Calu3 (cell line): ENCODE measurements around the gene CELSR1. TPM values are rescaled to one million over a fixed set of nuclear protein-coding genes. Genes with fewer than 3 reads are reported as not detected.

Source experiments
- BruUV-seq: library from RNA; stranded (reverse); fragments of 400-500 nt; replicated peaks from 2 replicates; lab custom pipeline; 2021; lab: Mats Ljungman, UMichigan
- CTCF ChIA-PET: fragments of 300-600 bp; sonication (Branson Sonifier 250); formaldehyde crosslinking; loops from one replicate; lab custom pipeline; 2022; ENCODE audit warnings: antibody characterized with exemption; lab: Charles Lee
- DNase-seq: peaks from one replicate; pipeline ENCODE4 v3.0.0; 2022
- H3K27ac Mint-ChIP-seq: one replicate; pipeline ENCODE4 v1.8.0; 2022; ENCODE audit warnings: mixed read lengths; ENCODE audit not compliant: unreplicated experiment
- H3K27me3 Mint-ChIP-seq: one replicate; pipeline ENCODE4 v1.8.0; 2022; ENCODE audit warnings: mixed read lengths; ENCODE audit not compliant: unreplicated experiment
- H3K36me3 Mint-ChIP-seq: one replicate; pipeline ENCODE4 v1.8.0; 2022; ENCODE audit warnings: mild to moderate bottlenecking, moderate library complexity, mixed read lengths; ENCODE audit not compliant: insufficient read depth, unreplicated experiment
- H3K4me1 Mint-ChIP-seq: one replicate; pipeline ENCODE4 v1.8.0; 2022; ENCODE audit warnings: mild to moderate bottlenecking, low read depth, mixed read lengths; ENCODE audit not compliant: unreplicated experiment
- H3K4me3 Mint-ChIP-seq: one replicate; pipeline ENCODE4 v1.8.0; 2022; ENCODE audit warnings: mild to moderate bottlenecking, low read depth, moderate library complexity, mixed read lengths; ENCODE audit not compliant: unreplicated experiment
- H3K9me3 Mint-ChIP-seq: one replicate; pipeline ENCODE4 v1.8.0; 2022; ENCODE audit warnings: low read depth, mixed read lengths; ENCODE audit not compliant: unreplicated experiment
- intact Hi-C: fragments of 100-400 bp; cut with micrococcal nuclease; formaldehyde crosslinking; loops from one replicate; pipeline ENCODE4 v1.10.0; 2022; ENCODE audit not compliant: unreplicated experiment
- total RNA-seq: library from RNA; stranded (reverse); gene quantifications from 2 replicates; pipeline ENCODE4 v1.2.3, GENCODE V29; 2022
- TF ChIP-seq, protein P1 (sequence below): fragments of 200-600 bp; IDR thresholded peaks from one replicate; pipeline ENCODE4 v1.8.0; 2022; ENCODE audit warnings: antibody characterized with exemption; ENCODE audit not compliant: unreplicated experiment

The CELSR1 gene
- total RNA-seq, 1 experiment from 2014 or later: 45.5 TPM

DNA sequence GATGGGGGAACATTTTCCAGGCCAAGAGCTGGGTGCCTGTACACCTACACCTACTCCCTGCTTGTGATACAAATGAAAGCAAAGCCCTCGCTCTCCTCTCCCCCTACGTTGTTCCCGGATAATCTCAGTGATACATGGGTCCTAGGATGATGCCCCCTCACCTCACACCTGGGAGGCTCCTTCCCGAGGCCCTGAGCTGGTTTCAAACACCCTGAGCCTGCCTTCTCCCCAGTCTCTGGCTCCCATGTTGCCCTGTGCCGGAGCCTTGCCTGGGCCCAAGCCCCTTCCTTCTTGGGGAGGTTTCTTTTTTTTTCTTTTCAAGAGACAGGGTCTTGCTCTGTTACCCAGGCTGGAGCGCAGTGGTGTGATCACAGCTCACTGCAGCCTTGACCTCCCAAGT lies 178.7 kb downstream of the CELSR1 start:
- TF ChIP-seq, protein P1, sequence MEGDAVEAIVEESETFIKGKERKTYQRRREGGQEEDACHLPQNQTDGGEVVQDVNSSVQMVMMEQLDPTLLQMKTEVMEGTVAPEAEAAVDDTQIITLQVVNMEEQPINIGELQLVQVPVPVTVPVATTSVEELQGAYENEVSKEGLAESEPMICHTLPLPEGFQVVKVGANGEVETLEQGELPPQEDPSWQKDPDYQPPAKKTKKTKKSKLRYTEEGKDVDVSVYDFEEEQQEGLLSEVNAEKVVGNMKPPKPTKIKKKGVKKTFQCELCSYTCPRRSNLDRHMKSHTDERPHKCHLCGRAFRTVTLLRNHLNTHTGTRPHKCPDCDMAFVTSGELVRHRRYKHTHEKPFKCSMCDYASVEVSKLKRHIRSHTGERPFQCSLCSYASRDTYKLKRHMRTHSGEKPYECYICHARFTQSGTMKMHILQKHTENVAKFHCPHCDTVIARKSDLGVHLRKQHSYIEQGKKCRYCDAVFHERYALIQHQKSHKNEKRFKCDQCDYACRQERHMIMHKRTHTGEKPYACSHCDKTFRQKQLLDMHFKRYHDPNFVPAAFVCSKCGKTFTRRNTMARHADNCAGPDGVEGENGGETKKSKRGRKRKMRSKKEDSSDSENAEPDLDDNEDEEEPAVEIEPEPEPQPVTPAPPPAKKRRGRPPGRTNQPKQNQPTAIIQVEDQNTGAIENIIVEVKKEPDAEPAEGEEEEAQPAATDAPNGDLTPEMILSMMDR: no peak
- no peak for DNase-seq
- CTCF ChIA-PET: interaction anchor here (1.4 kb wide), 1 partner anchor 9 kb away, joined by 3 read pairs; no protein-coding TSS in a partner anchor
- BruUV-seq: no TSS peak
- intact Hi-C loops: loop anchor here (5.0 kb wide), 1 partner anchor 34 kb away; no protein-coding TSS in a partner anchor
- no peak overlapping the region for H3K27ac Mint-ChIP-seq
- H3K36me3 Mint-ChIP-seq: peaks cover 69% of the 10 kb centered on the region
- H3K4me1 Mint-ChIP-seq: no peaks in the 10 kb centered on the region
- no peak overlapping the region for H3K4me3 Mint-ChIP-seq
- no peaks in the 10 kb centered on the region for H3K9me3 Mint-ChIP-seq
- H3K27me3 Mint-ChIP-seq: no peaks in the 10 kb centered on the region

DNA sequence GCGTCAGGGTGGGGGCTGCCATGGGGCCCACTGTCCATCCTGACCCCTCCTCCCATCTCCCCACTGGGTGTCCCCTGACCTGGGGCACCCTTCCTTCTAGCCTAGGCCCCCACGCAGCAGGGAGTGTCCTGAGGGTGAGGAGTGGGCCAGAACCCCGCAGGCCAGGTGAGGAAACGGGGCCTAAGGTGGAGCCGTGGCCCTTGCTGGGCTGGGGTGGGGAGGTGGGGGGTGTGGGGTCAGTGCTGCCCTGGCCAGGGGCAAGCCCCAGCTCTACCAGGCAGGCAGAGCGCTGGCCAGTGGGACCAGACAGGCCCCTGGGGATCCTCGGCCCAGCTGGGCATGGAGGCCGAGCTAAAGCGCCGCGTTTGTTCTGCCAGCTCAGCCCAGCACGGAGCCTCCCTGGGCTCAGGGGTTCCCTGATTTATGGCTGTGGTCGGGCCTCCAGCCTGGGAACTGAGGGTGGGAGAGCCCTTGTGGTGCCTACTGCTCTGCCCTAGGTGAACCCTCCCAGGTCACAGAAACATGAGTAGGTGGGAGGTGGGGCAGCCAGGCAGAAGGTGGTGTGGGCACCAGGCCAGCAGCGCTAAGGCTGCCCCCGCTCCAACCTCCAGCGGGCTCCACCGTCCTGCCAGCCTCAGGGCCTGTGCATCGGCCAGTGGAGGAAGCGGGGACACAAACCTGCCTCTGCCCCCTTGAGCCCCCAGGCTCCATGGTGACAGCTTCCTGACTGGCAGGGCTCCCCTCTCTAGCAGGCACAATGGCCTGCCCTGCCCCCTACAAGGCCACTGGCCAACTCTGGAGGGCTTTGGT lies 179.5 kb downstream of the CELSR1 start:
- BruUV-seq: no TSS peak

DNA sequence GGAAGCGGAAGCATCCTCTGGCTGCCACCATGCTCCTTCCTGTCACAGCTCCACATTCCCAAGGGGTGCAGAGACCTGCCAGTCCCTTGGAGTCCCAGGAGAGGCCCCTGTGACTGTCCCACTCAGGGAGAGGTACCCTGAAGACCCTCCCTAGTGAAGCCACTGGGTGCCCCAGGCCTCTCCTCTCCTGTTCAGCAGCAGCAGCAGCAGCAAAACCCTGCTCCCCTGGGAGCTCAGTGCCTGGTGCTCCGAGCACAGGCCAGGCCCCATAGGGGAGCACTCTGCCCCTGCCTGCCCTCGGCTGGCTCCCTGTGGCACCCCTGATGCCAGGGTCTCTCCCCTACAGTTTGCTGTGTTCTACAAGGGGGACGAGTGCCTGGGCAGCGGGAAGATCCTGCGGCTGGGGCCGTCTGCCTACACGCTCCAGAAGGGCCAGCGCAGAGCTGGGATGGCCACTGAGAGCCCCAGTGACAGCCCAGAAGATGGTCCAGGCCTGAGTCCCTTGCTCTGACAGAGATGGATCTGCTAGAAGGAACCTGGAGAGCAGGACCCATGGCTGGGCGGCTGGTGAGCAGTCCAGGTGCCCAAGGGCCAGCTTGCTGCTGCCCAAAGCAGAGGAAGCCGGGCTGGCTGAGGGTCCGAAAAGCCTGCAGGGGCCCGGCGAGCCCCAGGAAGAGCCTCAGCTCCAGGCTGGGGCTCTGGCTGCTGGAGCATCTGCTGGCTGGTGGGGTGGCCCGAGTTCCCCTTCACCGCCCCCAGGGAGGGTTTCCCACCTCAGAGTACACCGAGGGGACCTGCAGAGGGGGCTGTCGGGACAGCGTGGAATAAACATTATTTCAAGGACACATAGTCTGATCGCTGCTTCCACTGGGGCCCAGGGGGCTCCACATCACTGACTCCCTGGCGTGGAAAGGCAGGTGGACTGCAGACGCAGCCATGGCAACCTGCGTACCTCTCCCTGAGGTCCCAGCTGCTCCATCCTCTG lies 180.6 kb downstream of the CELSR1 start:
- Mint-ChIP-seq H3K4me1 (peaks cover 8% of the 10 kb centered on the region), H3K36me3 (peaks cover 72% of the 10 kb centered on the region), H3K4me3 (no peak overlapping the region), H3K9me3 (no peaks in the 10 kb centered on the region), H3K27me3 (no peaks in the 10 kb centered on the region), H3K27ac (peak overlapping the region; percentile 56)
- BruUV-seq: no TSS peak
- TF ChIP-seq, protein P1: no peak
- intact Hi-C loops: loop anchor here (5.0 kb wide), 1 partner anchor 36 kb away; no protein-coding TSS in a partner anchor
- CTCF ChIA-PET: interaction anchor here (1.0 kb wide), 1 partner anchor 11 kb away, joined by 4 read pairs; no protein-coding TSS in a partner anchor
- no peak for DNase-seq

More for the DNA sequence above, 179.5 kb downstream of the CELSR1 start:
- Mint-ChIP-seq H3K27me3 (no peaks in the 10 kb centered on the region), H3K4me1 (peaks cover 3% of the 10 kb centered on the region), H3K27ac (peak overlapping the region; percentile 56), H3K9me3 (no peaks in the 10 kb centered on the region), H3K36me3 (peaks cover 72% of the 10 kb centered on the region), H3K4me3 (no peak overlapping the region)
- TF ChIP-seq, protein P1: no peak
- CTCF ChIA-PET: interaction anchor here (1.4 kb wide), 1 partner anchor 10 kb away, joined by 3 read pairs; no protein-coding TSS in a partner anchor
- intact Hi-C loops: loop anchor here (5.0 kb wide), 1 partner anchor 34 kb away; no protein-coding TSS in a partner anchor
- no peak for DNase-seq

DNA sequence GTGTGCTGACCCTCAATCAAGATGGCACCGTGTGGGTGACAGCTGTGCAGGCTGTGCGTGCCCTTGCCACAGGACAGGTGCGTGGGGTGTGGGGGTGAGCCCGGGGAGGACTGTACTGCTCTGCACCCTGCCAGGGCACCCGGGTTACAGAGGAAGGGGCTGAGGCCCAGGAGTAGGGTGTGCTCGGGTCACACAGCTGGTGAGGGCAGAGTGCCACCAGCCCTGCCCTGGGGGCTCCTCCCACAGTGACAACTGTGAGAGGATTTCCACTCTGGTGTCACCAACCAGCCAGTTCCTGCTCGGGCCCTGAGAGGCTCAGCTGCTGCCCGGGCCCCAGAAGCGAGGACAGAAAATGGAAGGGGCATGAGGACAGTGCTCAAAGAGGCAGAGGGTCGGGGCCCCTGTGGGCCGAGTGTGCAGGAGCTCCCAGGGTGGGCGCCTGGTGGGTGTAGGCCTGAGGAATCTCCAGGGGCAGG lies 181.4 kb downstream of the CELSR1 start:
- intact Hi-C loops: loop anchor here (5.0 kb wide), 1 partner anchor 36 kb away; no protein-coding TSS in a partner anchor
- peaks cover 8% of the 10 kb centered on the region for H3K4me1 Mint-ChIP-seq
- CTCF ChIA-PET: interaction anchor here (0.9 to 1.2 kb wide), 3 partner anchors 12 to 186 kb away, joined by 4 to 7 read pairs (median 5); no protein-coding TSS in a partner anchor
- TF ChIP-seq, protein P1: no peak
- H3K4me3 Mint-ChIP-seq: no peak overlapping the region
- H3K9me3 Mint-ChIP-seq: no peaks in the 10 kb centered on the region
- H3K27ac Mint-ChIP-seq: no peak overlapping the region
- BruUV-seq: no TSS peak
- no peak for DNase-seq
- H3K36me3 Mint-ChIP-seq: peaks cover 72% of the 10 kb centered on the region
- H3K27me3 Mint-ChIP-seq: no peaks in the 10 kb centered on the region
